EH (cell line): Measurements from ENCODE around the gene TIMMDC1.

Experiments used
- DNase-seq: peaks from one replicate; pipeline ENCODE4 v3.0.0-alpha.2; 2015; ENCODE audit warnings: low read depth

The TIMMDC1 gene, protein sequence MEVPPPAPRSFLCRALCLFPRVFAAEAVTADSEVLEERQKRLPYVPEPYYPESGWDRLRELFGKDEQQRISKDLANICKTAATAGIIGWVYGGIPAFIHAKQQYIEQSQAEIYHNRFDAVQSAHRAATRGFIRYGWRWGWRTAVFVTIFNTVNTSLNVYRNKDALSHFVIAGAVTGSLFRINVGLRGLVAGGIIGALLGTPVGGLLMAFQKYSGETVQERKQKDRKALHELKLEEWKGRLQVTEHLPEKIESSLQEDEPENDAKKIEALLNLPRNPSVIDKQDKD

DNA sequence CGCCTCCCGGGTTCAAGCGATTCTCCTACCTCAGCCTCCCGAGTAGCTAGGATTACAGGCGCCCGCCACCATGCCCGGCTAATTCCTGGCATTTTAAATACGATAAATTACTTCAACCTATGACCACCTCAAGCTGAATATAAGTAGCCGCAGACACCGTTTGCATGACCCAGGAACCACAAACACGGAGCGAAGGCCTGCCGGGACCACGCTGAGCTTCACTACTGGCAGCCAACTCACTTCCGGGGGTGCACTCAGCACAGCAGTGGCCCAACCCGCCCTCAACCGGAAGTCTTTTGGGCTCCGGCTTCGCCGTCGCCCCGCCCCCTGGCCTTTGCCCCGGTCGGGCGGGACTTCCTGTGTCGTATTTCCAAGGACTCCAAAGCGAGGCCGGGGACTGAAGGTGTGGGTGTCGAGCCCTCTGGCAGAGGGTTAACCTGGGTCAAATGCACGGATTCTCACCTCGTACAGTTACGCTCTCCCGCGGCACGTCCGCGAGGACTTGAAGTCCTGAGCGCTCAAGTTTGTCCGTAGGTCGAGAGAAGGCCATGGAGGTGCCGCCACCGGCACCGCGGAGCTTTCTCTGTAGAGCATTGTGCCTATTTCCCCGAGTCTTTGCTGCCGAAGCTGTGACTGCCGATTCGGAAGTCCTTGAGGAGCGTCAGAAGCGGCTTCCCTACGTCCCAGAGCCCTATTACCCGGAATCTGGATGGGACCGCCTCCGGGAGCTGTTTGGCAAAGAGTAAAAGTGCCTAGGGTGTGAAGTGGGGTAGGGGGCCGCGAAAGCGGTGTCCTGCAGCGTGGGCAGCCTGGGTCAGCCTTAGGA is at the start of gene TIMMDC1:
TSS of gene TIMMDC1 (plus strand) at position 362 of the 826 bp plus-strand sequence. CDS start at position 549, 187 bp downstream.
- DNase-seq: peak; percentile 97

DNA sequence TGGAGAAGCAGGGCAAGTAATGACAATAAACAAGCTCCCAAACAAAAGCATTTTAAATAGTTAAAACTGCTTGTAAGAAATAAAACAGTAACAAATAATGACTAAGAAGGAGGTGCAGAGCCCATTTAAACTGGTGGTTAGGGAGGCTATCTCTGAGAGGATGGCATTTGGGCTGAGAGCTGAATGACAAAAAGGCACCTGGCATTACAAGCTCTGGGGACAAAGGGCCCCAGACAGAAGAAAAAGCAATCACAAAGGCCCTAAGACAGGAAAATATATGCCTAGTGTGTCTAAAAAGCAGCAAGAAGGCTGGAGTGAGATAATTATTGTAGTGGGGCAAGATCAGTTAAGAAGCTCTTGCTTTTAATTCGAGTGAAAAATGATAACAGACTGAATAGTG is 44.5 kb upstream of the TIMMDC1 start:
- no peak for DNase-seq

DNA sequence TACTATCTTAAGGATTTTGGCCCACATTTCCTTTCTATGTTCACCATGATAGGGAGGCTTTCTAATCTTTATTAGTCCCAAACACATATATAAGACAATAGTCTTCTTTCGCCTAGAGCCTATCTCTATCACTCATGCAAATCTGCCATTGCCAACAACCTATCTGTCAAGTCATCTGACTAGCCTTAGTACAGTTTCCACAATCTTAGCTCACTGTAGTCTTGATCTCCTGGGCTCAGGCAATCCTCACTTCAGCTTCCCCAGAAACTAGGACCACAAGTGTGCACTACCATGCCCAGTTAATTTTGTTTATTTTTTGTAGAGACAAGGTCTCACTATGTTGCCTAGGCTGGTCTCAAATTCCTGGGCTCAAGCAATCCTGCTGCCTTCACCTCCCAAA is 41.9 kb upstream of the TIMMDC1 start:
- DNase-seq: no peak

DNA sequence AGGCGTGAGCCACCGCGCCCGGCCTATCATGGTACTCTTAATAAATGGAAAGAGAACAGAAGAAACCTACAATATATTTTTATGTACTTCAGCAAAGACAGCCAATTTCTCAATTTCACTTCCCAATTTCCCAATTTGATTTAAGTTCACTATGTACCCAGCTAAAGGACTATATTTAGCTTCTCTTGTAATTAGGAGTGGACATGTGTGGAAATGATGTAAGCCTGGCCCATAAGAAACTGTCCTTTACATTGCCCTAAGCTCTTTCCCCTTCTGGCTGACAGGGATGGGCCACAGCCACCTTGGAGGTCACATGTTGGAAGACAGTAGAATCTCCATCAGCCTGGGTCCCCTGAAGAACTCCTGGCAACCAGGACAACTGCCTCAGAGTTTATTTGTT is 41.1 kb upstream of the TIMMDC1 start:
- DNase-seq: no peak

DNA sequence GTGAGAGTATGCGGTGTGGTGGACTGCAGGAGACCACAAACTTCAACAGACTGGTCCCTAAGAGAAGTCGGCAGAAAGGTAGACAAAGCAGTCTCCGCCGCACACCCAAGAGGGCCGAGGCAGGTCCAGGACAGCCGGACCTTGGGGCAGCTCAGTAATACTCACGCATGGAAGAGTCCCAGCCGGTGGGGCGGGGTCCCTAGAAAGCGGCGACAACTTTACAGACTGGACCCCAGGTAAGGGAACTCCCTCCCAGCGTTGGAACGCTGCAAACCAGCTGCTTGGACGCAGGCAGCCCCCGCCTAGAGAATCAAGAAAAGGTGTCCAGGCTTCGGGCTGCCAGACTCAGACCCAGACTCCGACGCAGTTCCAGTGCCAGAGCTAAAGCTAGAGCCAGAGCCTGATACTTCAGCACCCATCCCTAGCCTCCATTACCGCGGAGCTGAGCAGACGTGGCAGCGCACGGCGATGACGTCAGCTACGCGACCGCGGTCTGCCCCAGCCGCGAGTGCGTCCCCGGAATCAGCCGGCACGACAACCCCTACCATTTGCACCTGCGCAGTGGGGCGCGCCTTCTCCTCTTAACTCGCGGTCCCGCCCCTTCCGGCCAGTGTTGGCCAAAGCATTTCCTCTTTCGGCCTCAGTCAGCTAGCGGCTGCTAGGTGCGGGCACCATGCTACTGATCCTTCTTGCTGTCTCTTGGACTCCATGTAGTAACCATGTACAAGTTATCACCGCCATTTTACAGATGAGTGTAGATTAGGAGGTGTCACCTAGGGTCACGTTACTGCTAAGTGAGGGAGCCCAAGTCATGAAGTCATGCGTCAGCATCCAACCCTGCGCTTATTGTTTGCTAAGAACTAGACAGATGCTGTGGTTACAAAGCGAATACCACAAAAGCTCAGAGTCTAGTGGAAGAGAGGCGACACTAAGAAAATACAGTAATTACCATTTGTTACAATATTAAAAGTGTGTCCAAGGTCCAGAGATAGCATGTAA is 34.9 kb upstream of the TIMMDC1 start, which contains the start of gene TMEM39A:
TSS of gene TMEM39A (minus strand) at position 445 of the 999 bp plus-strand sequence. CDS start 1,541 bp downstream, outside the sequence.
- peak; percentile 98 for DNase-seq

DNA sequence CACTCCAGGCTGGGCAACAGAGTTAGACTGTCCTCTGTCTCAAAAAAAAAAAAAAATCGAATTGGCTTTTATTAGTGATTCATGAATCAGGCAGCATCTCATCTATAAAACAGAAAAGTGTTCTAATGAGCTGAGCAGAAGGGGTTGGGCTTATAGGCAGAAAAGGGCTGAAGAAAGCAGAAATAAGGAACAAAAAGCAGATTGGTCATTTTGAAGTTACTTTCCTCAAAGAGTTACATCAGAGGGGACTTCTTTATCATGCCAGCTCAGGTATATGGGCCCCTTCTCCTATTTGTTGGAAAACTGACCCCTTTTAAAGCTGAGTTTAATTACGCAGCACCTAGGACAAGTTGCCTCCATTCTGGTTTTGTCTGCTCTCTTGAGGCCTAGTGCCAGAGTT is 30.3 kb upstream of the TIMMDC1 start:
- no peak for DNase-seq

DNA sequence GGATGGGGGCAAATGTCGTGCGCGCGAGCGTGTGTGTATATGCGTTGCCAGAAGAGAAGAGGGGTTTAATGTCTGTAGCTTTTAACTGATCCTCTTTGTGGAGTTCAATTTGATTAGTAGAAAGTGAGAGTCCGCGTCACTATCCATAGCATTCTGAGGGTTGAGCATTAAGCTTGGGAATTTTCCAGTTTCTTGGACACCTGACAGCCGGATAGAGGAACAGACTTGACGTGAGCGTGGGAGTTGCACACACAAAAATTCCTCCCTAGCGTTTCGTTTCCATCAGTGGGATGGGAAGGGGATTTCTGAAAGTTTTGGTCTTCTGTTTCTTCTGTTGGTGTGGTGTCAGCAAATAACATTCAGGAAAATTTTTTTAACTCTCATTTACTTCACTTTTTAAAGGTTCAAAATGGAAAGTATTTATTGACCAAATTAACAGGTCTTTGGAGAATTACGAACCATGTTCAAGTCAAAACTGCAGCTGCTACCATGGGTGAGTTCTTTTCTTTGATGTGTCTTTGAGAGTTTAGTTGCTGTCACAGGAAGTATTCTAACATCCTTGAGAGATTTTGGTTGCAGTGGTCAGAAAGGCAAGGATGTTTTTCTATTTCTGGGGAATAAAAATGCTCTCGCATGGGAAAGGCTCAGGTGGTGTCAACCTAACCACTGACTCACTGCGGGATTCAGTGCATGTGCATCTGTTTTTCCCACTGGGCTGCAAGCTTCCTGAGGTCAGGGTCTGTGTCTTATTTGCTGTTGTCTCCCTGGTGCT is 28.7 kb upstream of the TIMMDC1 start:
- peak; percentile 42 for DNase-seq

DNA sequence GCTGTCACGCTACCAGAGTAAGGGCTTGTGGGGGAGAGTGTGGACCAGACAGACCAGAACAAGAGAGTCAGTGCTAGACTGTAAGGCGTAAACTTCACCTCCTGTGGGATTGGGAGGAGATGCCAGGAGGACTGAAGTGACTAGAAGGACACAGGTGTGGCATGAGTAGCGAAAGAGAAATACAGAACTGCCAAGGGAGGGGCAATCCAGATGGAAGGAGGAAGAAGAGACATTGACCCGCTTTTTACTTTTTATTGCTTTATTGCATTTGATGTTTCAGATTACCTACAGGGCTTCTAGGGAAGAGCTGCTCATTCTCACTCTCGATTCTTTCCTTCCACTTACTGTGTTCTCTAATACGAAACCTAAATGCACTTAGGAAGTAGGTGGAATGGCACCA is 27.5 kb upstream of the TIMMDC1 start:
- no peak for DNase-seq

DNA sequence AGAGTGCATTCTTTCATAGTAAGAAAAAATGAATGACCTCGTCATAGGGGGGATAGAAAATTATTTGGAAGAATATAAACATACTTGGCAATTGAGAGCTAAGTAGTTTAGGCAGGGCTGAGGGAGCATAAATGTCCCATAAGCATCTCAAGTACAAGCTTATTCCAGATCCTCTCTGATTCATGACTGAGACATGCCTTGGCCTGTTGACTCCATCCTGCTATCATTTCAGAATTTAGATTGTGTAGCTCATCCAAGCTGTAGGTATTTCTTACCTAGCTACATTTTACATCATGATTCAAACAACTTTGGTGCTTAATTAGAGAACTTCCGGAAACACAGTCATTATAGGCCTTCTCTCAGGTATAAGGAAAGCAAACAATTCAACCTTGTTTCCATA is 17.3 kb upstream of the TIMMDC1 start:
- DNase-seq: peak; percentile 18

DNA sequence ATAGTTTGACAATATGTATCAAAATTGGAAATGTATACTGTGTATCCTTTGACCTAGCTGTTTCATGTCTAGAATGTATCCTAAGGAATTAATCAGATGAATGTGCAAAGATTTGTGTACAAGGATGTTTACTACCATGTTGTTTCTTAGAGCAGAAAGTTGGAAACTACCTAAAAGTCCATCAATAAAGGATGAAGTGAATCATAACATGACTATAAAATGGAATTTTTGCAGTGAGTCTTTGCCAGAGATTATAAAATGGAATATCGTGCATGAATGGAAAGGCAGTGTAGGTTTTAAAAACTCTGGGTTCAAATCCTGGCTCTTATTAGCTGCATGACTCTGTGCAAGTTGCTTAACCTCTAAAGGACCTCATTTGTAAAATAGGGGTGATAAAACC is 15.2 kb upstream of the TIMMDC1 start:
- DNase-seq: no peak

DNA sequence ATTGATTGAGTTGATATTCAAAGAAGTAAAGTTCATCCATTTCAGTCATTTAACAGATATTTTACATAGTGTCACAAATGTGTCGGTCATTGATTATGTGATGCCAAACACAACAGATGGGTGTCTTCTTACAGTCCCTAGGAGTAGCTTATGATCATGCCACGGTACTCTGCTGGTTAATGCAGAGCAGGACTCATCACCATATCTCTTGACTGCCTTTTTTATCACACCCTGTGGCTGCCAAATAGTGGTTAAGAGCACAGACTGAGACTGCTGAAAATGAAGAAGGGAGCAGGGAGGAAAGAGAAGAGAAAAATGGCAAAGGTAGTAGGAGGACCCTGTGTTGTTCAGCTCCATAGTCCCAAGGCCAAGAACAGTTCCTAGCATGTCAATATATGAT is 12.8 kb upstream of the TIMMDC1 start:
- DNase-seq: no peak

DNA sequence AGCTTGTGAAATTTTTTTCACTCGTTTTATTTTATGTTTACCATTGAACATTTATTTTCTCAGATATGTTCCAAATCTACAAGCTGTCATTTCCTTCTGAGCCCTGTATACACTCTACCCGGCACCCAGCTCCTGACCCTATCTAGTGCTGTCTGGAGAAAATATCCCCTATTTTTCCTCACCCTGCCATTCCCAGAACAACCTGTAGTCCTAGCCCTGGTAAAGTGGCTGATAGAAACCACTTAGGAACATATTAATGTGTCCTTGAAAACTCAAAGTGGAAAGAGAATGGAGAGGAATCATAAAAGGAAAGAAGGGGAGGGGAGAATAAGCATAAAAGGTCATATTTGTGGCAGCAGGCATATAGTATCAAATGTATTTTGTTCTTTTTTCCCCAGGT is 8.2 kb upstream of the TIMMDC1 start:
- no peak for DNase-seq

DNA sequence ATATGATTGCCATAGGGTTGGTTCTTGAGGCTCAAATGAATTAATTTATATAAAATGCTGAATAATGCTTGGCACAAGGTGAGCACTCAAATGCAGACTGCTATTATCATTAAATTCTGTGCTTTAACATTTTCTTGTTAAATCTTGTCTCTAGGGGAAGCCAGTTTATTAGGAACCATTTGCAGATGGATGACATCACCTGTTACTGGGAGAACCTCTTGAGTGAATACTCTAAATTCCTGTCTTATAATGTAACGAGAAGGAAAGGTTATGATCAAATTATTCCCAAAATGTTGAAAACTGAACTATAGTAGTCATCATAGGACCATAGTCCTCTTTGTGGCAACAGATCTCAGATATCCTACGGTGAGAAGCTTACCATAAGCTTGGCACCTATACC is 6.2 kb upstream of the TIMMDC1 start:
- DNase-seq: no peak

DNA sequence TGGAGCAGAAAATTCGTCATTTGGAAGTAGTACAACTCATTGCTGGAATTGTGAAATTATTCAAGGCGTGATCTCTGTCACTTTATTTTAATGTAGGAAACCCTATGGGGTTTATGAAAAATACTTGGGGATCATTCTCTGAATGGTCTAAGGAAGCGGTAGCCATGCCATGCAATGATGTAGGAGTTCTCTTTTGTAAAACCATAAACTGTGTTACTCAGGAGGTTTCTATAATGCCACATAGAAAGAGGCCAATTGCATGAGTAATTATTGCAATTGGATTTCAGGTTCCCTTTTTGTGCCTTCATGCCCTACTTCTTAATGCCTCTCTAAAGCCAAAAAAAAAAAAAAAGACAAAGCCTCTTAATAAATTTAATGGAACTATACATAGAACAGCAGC is 5.5 kb upstream of the TIMMDC1 start:
- no peak for DNase-seq

DNA sequence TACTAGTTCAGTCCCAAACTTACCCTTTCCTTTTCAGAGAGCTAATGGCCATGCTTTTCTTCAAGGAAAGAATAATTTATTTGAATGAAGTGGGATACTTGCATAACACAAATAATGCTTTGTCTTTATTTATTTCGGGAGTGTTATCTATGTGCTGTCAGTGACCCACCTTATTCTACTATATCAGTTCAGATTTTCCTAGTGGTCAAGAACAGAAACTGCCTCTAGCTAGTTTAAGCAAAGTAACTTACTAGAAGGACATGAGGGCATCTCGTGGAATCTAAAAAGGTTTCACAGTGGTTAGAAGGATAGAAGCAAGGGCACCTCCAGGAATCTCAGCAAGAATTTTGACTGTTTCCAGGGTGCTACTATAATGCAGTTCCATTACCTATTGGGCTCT is 3.8 kb upstream of the TIMMDC1 start:
- DNase-seq: no peak

DNA sequence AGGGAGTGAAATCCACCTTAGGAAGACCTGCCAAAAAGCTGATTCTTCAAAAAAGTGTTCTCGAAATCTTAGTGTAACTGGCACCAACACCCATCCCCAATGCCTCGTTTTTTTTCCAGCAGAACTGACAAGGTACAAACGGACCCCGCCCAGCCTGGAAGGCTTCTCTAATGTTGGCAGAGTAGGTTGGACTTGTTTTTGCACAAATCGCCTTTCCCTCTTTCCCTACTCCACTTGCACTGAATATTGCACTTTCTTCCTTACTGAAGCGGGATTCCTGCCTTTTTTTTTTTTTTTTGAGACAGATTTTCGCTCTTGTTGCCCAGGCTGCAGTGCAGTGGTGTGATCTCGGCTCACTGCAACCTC is 544 bp upstream of the TIMMDC1 start:
- peak; percentile 28 for DNase-seq

DNA sequence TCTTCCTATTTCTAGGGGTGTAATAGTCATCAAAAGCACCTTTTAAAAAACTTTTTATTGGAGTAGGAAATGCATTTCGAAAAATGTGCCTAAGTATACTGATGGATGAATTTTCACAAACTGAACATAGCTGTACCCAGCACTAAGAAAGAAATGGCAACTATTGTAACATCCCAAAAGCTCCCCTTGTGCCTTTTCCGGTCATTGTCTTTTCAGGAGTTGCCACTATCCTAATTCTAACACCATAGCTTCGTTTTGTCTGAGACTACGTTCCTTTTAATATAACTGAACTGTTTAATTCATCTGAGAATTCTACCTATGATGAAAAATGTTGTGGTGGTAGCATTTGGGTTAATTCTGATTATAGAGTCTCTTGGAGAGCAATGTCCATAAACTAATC is 1.9 kb downstream of the TIMMDC1 start:
- no peak for DNase-seq

DNA sequence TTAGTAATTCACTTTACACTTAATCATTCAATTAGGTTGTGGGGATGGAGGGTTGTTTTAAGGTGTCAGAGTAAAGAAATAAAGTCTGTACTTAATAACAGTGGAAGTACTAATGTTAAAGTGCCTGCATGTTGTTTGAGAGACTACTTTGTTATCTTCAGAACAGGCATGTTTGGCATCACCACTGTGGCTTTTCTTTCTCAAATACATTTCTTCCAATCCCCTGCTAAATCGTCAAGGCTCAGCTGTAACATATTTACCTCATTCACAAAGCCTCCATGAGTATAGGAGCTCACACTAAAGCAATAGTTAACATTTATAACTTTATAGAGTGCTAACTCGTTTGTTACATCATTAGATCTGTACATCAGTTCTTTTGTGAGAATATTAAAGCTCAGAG is 2.6 kb downstream of the TIMMDC1 start:
- no peak for DNase-seq

DNA sequence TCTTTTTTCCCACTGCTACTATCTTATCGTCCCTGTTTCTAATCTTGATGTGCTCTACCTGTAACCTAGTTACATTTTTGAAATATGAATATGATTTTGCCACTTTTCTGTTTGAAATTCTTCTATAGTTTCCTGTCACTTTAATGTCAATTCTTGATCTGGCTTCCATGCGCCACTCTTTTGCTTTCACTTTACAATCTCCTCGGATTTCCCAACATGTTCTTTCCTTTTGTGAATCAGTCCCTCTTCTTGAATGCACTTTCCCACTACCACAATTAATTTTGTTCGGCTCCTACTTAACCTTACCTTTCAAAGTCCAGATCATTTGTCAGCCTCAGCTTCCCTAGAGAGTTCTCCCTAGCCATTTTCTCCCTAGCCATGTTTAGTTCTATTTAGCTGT is 8.3 kb downstream of the TIMMDC1 start:
- DNase-seq: no peak

DNA sequence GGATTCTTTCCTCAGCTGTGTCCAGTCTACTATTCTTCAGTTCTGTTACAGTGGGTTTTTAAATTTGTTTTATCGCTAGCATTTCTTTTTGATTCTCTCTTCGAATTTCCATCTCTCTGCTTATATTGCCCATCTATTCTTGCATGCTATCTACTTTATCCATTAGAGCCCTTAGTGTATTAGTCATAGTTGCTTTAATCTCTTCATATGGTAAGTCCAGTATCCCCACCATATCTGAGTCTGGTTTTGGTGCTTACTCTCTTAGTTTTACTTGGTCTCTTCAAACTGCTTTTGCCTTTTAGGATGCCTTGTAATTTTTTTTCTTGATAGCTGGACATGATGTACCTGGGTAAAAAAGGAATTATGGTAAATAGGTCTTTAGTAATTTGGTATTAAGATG is 9.1 kb downstream of the TIMMDC1 start:
- no peak for DNase-seq

DNA sequence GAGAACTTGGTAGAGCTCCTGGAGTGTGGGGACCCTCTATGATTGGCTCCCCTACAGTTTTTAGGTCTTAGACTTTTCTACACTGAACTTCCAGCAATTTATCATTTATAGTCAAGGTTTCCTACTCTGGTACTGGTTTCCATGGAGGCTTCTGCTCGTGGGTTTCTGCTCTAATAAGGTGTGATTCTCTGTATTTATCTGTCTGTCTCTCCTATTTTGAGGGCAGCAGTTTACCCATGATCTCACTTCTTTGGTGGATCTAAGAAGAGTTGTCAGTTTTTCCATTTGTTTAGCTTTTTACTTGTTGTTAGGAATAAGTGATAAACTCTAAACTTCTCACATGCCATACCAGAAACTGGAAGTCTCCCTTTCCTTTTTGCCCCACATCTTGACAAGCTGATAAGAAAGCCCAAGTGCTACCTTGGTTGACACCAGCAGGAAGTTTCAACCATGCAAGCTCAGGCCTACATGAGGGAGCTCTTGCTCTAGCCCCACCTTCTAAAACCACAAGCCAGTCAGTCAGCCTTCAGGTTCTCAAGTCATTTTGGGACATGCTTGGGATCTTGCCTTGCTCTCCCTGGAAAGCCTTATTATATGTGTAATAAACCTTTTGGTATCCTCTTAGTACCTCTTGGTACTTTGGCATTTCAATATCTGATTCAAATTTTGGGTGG is 10.0 kb downstream of the TIMMDC1 start:
- DNase-seq: no peak
